H9 (cell line): ENCODE measurements around the gene THAP4. TPM values are rescaled to one million over a fixed set of nuclear protein-coding genes. Genes with fewer than 3 reads are reported as not detected.
"Not testable (repeated sequence)": the region's sequence is repeated elsewhere in the genome, so short reads cannot be mapped to it uniquely, and the experiment has no call there.

Experiments used
- DNase-seq: peaks from one replicate; pipeline ENCODE4 v3.0.0-alpha.2; 2017
- H2AFZ ChIP-seq: one replicate; pipeline ENCODE4 v1.6.1; 2013; ENCODE audit warnings: mild to moderate bottlenecking, low read length, control low read depth, moderate library complexity
- H2AK5ac ChIP-seq: 2 replicates; pipeline ENCODE4 v1.6.1; 2013; ENCODE audit warnings: low read length, control low read depth, mixed read lengths; ENCODE audit not compliant: insufficient read length
- H2BK120ac ChIP-seq: one replicate; pipeline ENCODE4 v1.6.1; 2013; ENCODE audit warnings: low read depth, mild to moderate bottlenecking, low read length, control low read depth, inconsistent platforms; ENCODE audit not compliant: poor library complexity, severe bottlenecking
- H2BK12ac ChIP-seq: 2 replicates; pipeline ENCODE4 v1.6.1; 2013; ENCODE audit warnings: low read length, control low read depth, mixed read lengths, low read depth; ENCODE audit not compliant: insufficient read length
- H2BK15ac ChIP-seq: 2 replicates; pipeline ENCODE4 v1.6.1; 2013; ENCODE audit warnings: low read depth, low read length, control low read depth
- H2BK20ac ChIP-seq: one replicate; pipeline ENCODE4 v1.6.1; 2013; ENCODE audit warnings: low read depth, mild to moderate bottlenecking, low read length, control low read depth, inconsistent platforms; ENCODE audit not compliant: poor library complexity, severe bottlenecking
- H2BK5ac ChIP-seq: 2 replicates; pipeline ENCODE4 v1.6.1; 2013; ENCODE audit warnings: low read length, control low read depth, mixed read lengths; ENCODE audit not compliant: insufficient read length
- H3K14ac ChIP-seq: 2 replicates; pipeline ENCODE4 v1.6.1; 2013; ENCODE audit warnings: low read length, control low read depth; ENCODE audit not compliant: insufficient read depth
- H3K18ac ChIP-seq: 2 replicates; pipeline ENCODE4 v1.6.1; 2013; ENCODE audit warnings: low read depth, mild to moderate bottlenecking, mixed read lengths, low read length, control low read depth; ENCODE audit not compliant: insufficient read length
- H3K23ac ChIP-seq: 2 replicates; pipeline ENCODE4 v1.6.1; 2013; ENCODE audit warnings: low read length, control low read depth, mixed read lengths, low read depth; ENCODE audit not compliant: insufficient read length
- H3K23me2 ChIP-seq: 2 replicates; pipeline ENCODE4 v1.6.1; 2013; ENCODE audit warnings: low read depth, mild to moderate bottlenecking, mixed read lengths, low read length, control low read depth; ENCODE audit not compliant: insufficient read length, poor library complexity, severe bottlenecking
- H3K27ac ChIP-seq: 2 replicates; pipeline ENCODE4 v1.5.1; 2013; ENCODE audit warnings: low read length, control low read depth, mixed read lengths, low read depth; ENCODE audit not compliant: insufficient read length
- H3K27me3 ChIP-seq: 2 replicates; pipeline ENCODE4 v1.6.1; 2013; ENCODE audit warnings: low read length, control low read depth, inconsistent platforms; ENCODE audit not compliant: insufficient read depth
- H3K4ac ChIP-seq: 2 replicates; pipeline ENCODE4 v1.6.1; 2013; ENCODE audit warnings: low read depth, mild to moderate bottlenecking, control low read depth, inconsistent platforms, low read length, moderate library complexity
- H3K4me1 ChIP-seq: 2 replicates; pipeline ENCODE4 v1.6.1; 2013; ENCODE audit warnings: low read length, control low read depth, inconsistent platforms; ENCODE audit not compliant: insufficient read depth
- H3K4me2 ChIP-seq: 2 replicates; pipeline ENCODE4 v1.6.1; 2013; ENCODE audit warnings: low read length, control low read depth, mixed read lengths; ENCODE audit not compliant: insufficient read length, insufficient read depth
- H3K56ac ChIP-seq: 2 replicates; pipeline ENCODE4 v1.6.1; 2013; ENCODE audit warnings: low read depth, mild to moderate bottlenecking, mixed read lengths, low read length, control low read depth; ENCODE audit not compliant: insufficient read length
- H3K79me1 ChIP-seq: 2 replicates; pipeline ENCODE4 v1.6.1; 2013; ENCODE audit warnings: low read depth, mild to moderate bottlenecking, moderate library complexity, low read length, control low read depth, inconsistent platforms; ENCODE audit not compliant: insufficient read depth, poor library complexity, severe bottlenecking
- H3K79me2 ChIP-seq: 2 replicates; pipeline ENCODE4 v1.6.1; 2013; ENCODE audit warnings: low read length, control low read depth, inconsistent platforms; ENCODE audit not compliant: insufficient read depth
- H3K9ac ChIP-seq: 2 replicates; pipeline ENCODE4 v1.6.1; 2013; ENCODE audit warnings: low read length, control low read depth, mixed read lengths; ENCODE audit not compliant: insufficient read length; ENCODE audit errors: extremely low read depth
- H3K9me3 ChIP-seq: one replicate; pipeline ENCODE4 v1.6.1; 2013; ENCODE audit warnings: low read depth, low read length, inconsistent platforms; ENCODE audit not compliant: control insufficient read depth
- H3T11ph ChIP-seq: one replicate; pipeline ENCODE4 v1.6.1; 2013; ENCODE audit warnings: mild to moderate bottlenecking, low read length, control low read depth, inconsistent platforms
- H4K20me1 ChIP-seq: one replicate; pipeline ENCODE4 v1.6.1; 2013; ENCODE audit not compliant: control insufficient read depth, insufficient read length, insufficient read depth
- H4K5ac ChIP-seq: 2 replicates; pipeline ENCODE4 v1.6.1; 2013; ENCODE audit warnings: low read depth, mild to moderate bottlenecking, mixed read lengths, low read length, control low read depth; ENCODE audit not compliant: insufficient read length
- H4K8ac ChIP-seq: replicated peaks from 2 replicates; pipeline ENCODE4 v1.6.1; 2013; ENCODE audit warnings: low read length, control low read depth, mixed read lengths, low read depth; ENCODE audit not compliant: insufficient read length
- H4K91ac ChIP-seq: 2 replicates; pipeline ENCODE4 v1.6.1; 2013; ENCODE audit warnings: low read depth, mild to moderate bottlenecking, moderate library complexity, mixed read lengths, low read length, control low read depth; ENCODE audit not compliant: insufficient read length
- H3K27ac Mint-ChIP-seq, 3 experiments: 2 replicates in 2 of 3; 3 replicates in 1 of 3; pipeline ENCODE4 v1.8.0; 2020 to 2021; ENCODE audit warnings: mixed read lengths in 3 of 3, mild to moderate bottlenecking in 1 of 3, moderate library complexity in 1 of 3
- H3K27me3 Mint-ChIP-seq: 2 replicates; pipeline ENCODE4 v1.8.0; 2021; ENCODE audit warnings: low read depth, mild to moderate bottlenecking, moderate library complexity, mixed read lengths
- H3K36me3 Mint-ChIP-seq, 3 experiments: 2 replicates in 2 of 3; 3 replicates in 1 of 3; pipeline ENCODE4 v1.8.0; 2020 to 2021; ENCODE audit warnings: low read depth in 3 of 3, mixed read lengths in 3 of 3; ENCODE audit not compliant: insufficient read depth in 1 of 3
- H3K4me1 Mint-ChIP-seq, 2 experiments: 2 replicates each; pipeline ENCODE4 v1.8.0; 2020; ENCODE audit warnings: mixed read lengths in 2 of 2
- H3K4me3 Mint-ChIP-seq, 2 experiments: 2 replicates in 1 of 2; 3 replicates in 1 of 2; pipeline ENCODE4 v1.8.0; 2020 to 2021; ENCODE audit warnings: mild to moderate bottlenecking in 2 of 2, mixed read lengths in 2 of 2, moderate library complexity in 1 of 2
- H3K9me3 Mint-ChIP-seq, 2 experiments: 2 replicates in 1 of 2; 3 replicates in 1 of 2; pipeline ENCODE4 v1.8.0; 2020; ENCODE audit warnings: mild to moderate bottlenecking in 2 of 2, mixed read lengths in 2 of 2, moderate library complexity in 1 of 2
- WGBS: extraction: QIAGEN DNeasy Blood & Tissue Kit; methylation state at CpG from one replicate; pipeline ENCODE4 v1.1.7; 2013; ENCODE audit warnings: missing lambda C conversion rate, low lambda C conversion rate, mixed read lengths; ENCODE audit not compliant: insufficient read length; ENCODE audit errors: extremely low coverage; 5-methylcytosine and 5-hydroxymethylcytosine counted together
- total RNA-seq: library from RNA; stranded (reverse); gene quantifications from 2 replicates; pipeline ENCODE4 v1.2.1, GENCODE V29; 2021

Gene THAP4
- total RNA-seq, 1 experiment from 2014 or later: 70.6 TPM

GRCh38 chr2:241589863-241590262 lies 47.1 kb downstream of the THAP4 start:
- H2AK5ac ChIP-seq, H2BK120ac ChIP-seq, H3K27me3 ChIP-seq, H2BK5ac ChIP-seq, H3K14ac ChIP-seq, H3K79me1 ChIP-seq, H3K4me3 Mint-ChIP-seq, H3T11ph ChIP-seq, H3K56ac ChIP-seq, H3K27ac Mint-ChIP-seq, H3K4me1 ChIP-seq, H3K4me2 ChIP-seq, H2BK20ac ChIP-seq, H3K27me3 Mint-ChIP-seq, H4K5ac ChIP-seq, H3K9ac ChIP-seq, H3K23ac ChIP-seq, H3K27ac ChIP-seq, H2BK12ac ChIP-seq, H3K23me2 ChIP-seq, H4K91ac ChIP-seq, H4K20me1 ChIP-seq, H4K8ac ChIP-seq, H2BK15ac ChIP-seq, H2AFZ ChIP-seq, H3K79me2 ChIP-seq, H3K4ac ChIP-seq, H3K18ac ChIP-seq, DNase-seq, H3K4me1 Mint-ChIP-seq, H3K9me3 ChIP-seq: not testable (repeated sequence)
- Mint-ChIP-seq H3K36me3 (peaks cover 19 to 49% (median 28%) of the 10 kb centered on the region in 3 experiments), H3K9me3 (peaks cover 42 to 43% of the 10 kb centered on the region in 2 experiments)
- WGBS: no CpG with 5 or more reads among the region's 17 CpGs
